Mucosa of rectum (tissue), 2 donors: Measurements from ENCODE around the gene CR2.
"Not testable (repeated sequence)": the region's sequence is repeated elsewhere in the genome, so short reads cannot be mapped to it uniquely, and the experiment has no call there.

Source experiments
- H3K27ac ChIP-seq, 2 donors: one replicate each; pipeline ENCODE4 v1.7.0; 2013; ENCODE audit warnings: inconsistent platforms in 2 of 2, low read depth in 2 of 2, low read length in 2 of 2
- H3K27me3 ChIP-seq, 2 donors: one replicate each; pipeline ENCODE4 v1.7.0; 2013; ENCODE audit warnings: low read length in 2 of 2; ENCODE audit not compliant: control insufficient read depth in 2 of 2, insufficient read depth in 2 of 2
- H3K36me3 ChIP-seq, 2 donors: one replicate each; pipeline ENCODE4 v1.7.0; 2013; ENCODE audit warnings: low read length in 2 of 2; ENCODE audit not compliant: control insufficient read depth in 2 of 2, insufficient read depth in 2 of 2
- H3K4me1 ChIP-seq, 2 donors: one replicate each; pipeline ENCODE4 v1.7.0; 2013; ENCODE audit warnings: low read length in 2 of 2, mild to moderate bottlenecking in 1 of 2; ENCODE audit not compliant: control insufficient read depth in 2 of 2, insufficient read depth in 2 of 2
- H3K4me3 ChIP-seq, 2 donors: one replicate each; pipeline ENCODE4 v1.7.0; 2013; ENCODE audit warnings: low read length in 2 of 2
- H3K9ac ChIP-seq, 2 donors: one replicate each; pipeline ENCODE4 v1.7.0; 2013; ENCODE audit warnings: low read length in 2 of 2, low read depth in 1 of 2, mild to moderate bottlenecking in 1 of 2
- H3K9me3 ChIP-seq, 2 donors: one replicate each; pipeline ENCODE4 v1.7.0; 2013; ENCODE audit warnings: low read length in 2 of 2; ENCODE audit not compliant: control insufficient read depth in 2 of 2
- donor health status: healthy.
- donor health status: Normal muscosa, but diverticular disease.

CR2 gene

DNA sequence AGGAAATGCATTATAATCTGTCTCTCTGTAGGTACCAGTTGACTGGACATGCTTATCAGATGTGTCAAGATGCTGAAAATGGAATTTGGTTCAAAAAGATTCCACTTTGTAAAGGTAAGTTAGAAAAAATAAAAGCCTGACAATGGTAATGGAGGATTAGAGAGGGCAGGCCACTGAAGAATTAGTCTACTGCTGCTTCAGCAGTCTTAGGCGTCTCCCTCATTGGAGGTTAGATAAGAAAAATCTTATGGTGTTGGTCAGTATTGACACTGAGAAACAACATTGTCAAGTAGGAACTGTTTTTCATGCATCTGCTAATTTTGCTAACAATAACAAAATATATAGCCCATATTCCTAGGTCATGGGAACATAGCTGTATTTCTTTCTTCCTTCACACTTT is 20.1 kb downstream of the CR2 start:
- H3K4me3 ChIP-seq, result no peak overlapping the region
- H3K9me3 ChIP-seq, result no peaks in the 10 kb centered on the region
- H3K9ac ChIP-seq, result no peak overlapping the region
- no peaks in the 10 kb centered on the region for H3K36me3 ChIP-seq
- no peak overlapping the region for H3K27ac ChIP-seq
- H3K27me3 ChIP-seq, result peaks cover 0 to 2% of the 10 kb centered on the region in 2 donors
- no peaks in the 10 kb centered on the region for H3K4me1 ChIP-seq

DNA sequence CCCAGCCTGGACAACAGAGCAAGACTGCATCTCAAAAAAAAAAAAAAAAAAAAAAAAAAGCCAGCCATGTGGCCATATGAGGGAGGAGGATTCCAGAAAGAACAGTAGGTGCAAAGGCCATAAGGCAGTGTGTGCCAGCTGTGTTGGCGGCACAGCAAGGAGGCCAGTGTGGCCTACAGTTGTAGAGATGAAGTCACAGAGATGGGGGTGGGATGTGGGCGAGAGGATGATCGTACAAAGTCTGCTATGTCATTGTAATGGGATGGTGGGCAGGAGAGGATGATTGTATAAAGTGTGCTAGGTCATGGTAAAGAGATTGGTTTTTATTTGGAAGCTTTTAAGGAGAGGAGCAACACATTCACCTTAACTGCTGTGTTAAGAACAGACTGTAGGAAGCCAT is 32.1 kb downstream of the CR2 start:
- no peaks in the 10 kb centered on the region for H3K4me1 ChIP-seq
- no peak overlapping the region for H3K9ac ChIP-seq
- no peaks in the 10 kb centered on the region for H3K9me3 ChIP-seq
- no peak overlapping the region for H3K4me3 ChIP-seq
- no peaks in the 10 kb centered on the region for H3K36me3 ChIP-seq
- peaks cover 0 to under 1% of the 10 kb centered on the region in 2 donors for H3K27me3 ChIP-seq
- no peak overlapping the region for H3K27ac ChIP-seq

- Histone ChIP-seq H3K27me3 (peaks cover 0 to 4% of the 10 kb centered on the region in 2 donors), H3K27ac (no peak overlapping the region), H3K9me3 (no peaks in the 10 kb centered on the region), H3K36me3 (no peaks in the 10 kb centered on the region), H3K9ac (no peak overlapping the region), H3K4me1 (no peaks in the 10 kb centered on the region), H3K4me3 (no peak overlapping the region)
Measured at GRCh38 chr1:207487636-207488035, 33.5 kb downstream of the CR2 start.

DNA sequence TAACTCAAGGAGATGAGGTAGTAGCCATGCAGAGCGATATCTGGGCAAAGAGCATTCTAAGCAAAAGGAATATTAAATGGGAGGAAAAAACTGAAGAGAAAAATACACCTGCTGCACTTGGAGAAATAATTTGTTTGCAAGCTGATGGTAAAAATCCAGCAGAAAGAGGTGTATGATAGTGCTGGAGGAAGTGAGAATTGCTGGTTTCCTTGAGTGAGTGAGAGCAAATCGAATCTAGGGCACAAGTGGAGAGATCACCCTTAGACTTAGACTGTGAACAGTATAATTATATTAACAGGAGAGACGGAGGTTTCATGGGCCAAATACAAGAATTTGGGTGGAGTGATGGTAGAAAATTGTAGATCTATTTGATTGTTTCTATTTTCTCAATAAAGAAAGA is 39.1 kb downstream of the CR2 start:
- H3K27ac ChIP-seq, result no peak overlapping the region
- H3K4me3 ChIP-seq, result no peak overlapping the region
- no peaks in the 10 kb centered on the region for H3K36me3 ChIP-seq
- no peaks in the 10 kb centered on the region for H3K9me3 ChIP-seq
- no peak overlapping the region for H3K9ac ChIP-seq
- H3K4me1 ChIP-seq, result no peaks in the 10 kb centered on the region
- H3K27me3 ChIP-seq, result peaks cover 23 to 24% of the 10 kb centered on the region in 2 donors

- H3K27me3 ChIP-seq, result peaks cover 24% of the 10 kb centered on the region in 2 donors
- no peaks in the 10 kb centered on the region for H3K9me3 ChIP-seq
- H3K27ac ChIP-seq, result no peak overlapping the region
- no peaks in the 10 kb centered on the region for H3K36me3 ChIP-seq
- H3K4me3 ChIP-seq, result no peak overlapping the region
- H3K4me1 ChIP-seq, result no peaks in the 10 kb centered on the region
- no peak overlapping the region for H3K9ac ChIP-seq
Measured at GRCh38 chr1:207494171-207494570, 40.0 kb downstream of the CR2 start.

GRCh38 chr1:207495281-207495680 is 41.2 kb downstream of the CR2 start:
- H3K9ac ChIP-seq, H3K4me1 ChIP-seq, H3K27ac ChIP-seq, H3K4me3 ChIP-seq, H3K36me3 ChIP-seq, H3K9me3 ChIP-seq: not testable (repeated sequence)
- peaks cover 24 to 27% of the 10 kb centered on the region in 2 donors for H3K27me3 ChIP-seq

- peak within 1 kb of the TSS; percentile 53 to 68 for H3K4me3 ChIP-seq
Measured at GRCh38 chr1:207495801-207496792, 42.0 kb downstream of the CR2 start, which contains the start of gene CR1. Gene CR1 (plus strand): TSS chr1:207496157. CDS start chr1:207496268, 111 bp downstream.

DNA sequence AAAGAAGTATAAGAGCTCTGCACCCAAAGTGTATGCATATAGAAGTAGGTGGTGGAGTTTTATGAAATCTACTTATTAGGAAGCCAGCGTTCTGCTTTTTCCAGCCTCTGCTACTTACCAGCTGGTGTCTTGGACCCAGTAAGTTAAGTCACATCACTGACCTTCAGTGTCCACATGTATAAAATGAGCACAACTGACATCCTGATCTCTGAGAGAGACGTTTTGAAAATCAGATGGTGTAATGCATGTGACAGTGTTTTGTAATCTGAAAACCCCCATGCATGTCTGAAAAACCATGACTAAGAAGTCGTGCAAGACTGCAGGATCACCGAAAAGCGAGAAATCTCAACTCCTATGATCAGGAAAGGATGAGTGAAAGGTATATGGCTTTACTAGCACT is 43.8 kb downstream of the CR2 start:
- H3K4me3 ChIP-seq, result no peak overlapping the region
- peaks cover 27 to 34% of the 10 kb centered on the region in 2 donors for H3K27me3 ChIP-seq

More at GRCh38 chr1:207495801-207496792, 42.0 kb downstream of the CR2 start, which contains the start of gene CR1:
- Histone ChIP-seq H3K27me3 (peaks cover 24 to 27% of the 10 kb centered on the region in 2 donors), H3K36me3 (no peaks in the 10 kb centered on the region), H3K9ac (no peak within 1 kb of the TSS), H3K4me1 (no peaks in the 10 kb centered on the region), H3K9me3 (no peaks in the 10 kb centered on the region), H3K27ac (peak within 1 kb of the TSS in 1 of 2 donors; percentile 21)

DNA sequence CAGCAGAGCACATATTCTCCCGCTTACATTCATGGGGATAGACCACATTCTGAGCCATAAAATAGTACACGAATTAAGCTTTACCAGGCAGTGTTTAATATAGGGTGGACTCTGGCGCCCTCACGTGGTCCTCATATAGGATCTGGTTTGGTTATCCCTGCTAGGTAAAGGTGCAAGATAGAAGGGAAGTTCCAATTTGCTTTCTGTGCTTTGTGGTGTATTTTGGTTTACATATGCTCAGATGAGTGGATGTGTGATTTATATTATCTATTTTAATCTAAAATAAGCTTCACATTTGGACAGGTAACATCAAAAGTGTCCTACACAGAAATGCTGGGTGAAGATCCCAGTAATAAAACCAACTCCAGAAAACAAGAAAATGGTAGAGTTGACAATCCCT is 45.4 kb downstream of the CR2 start:
- no peak overlapping the region for H3K27ac ChIP-seq
- no peaks in the 10 kb centered on the region for H3K4me1 ChIP-seq
- H3K36me3 ChIP-seq, result no peaks in the 10 kb centered on the region
- peaks cover 22 to 26% of the 10 kb centered on the region in 2 donors for H3K27me3 ChIP-seq
- H3K9me3 ChIP-seq, result no peaks in the 10 kb centered on the region
- no peak overlapping the region for H3K4me3 ChIP-seq
- no peak overlapping the region for H3K9ac ChIP-seq

More for the DNA sequence above, 43.8 kb downstream of the CR2 start:
- no peak overlapping the region for H3K27ac ChIP-seq
- H3K9ac ChIP-seq, result no peak overlapping the region
- H3K36me3 ChIP-seq, result no peaks in the 10 kb centered on the region
- no peaks in the 10 kb centered on the region for H3K4me1 ChIP-seq
- H3K9me3 ChIP-seq, result no peaks in the 10 kb centered on the region

GRCh38 chr1:207500306-207500705 is 46.2 kb downstream of the CR2 start:
- H3K9ac ChIP-seq, result no peak overlapping the region
- H3K36me3 ChIP-seq, result no peaks in the 10 kb centered on the region
- H3K27me3 ChIP-seq, result peaks cover 22 to 24% of the 10 kb centered on the region in 2 donors
- H3K4me1 ChIP-seq, result no peaks in the 10 kb centered on the region
- H3K9me3 ChIP-seq, result no peaks in the 10 kb centered on the region
- H3K27ac ChIP-seq, result no peak overlapping the region
- H3K4me3 ChIP-seq, result no peak overlapping the region
